Astrocyte of the spinal cord (primary cell): ENCODE results near the gene PRSS21.

Experiments
- DNase-seq: peaks from one replicate; pipeline ENCODE4 v3.0.0; 2011; ENCODE audit warnings: low read depth, low spot score
- H3K4me3 ChIP-seq: 2 replicates; pipeline ENCODE4 v1.5.1; 2011; ENCODE audit warnings: low read depth, mild to moderate bottlenecking, low read length, moderate library complexity
- CTCF ChIP-seq: IDR thresholded peaks from 2 replicates; pipeline ENCODE4 v1.5.1; 2012; ENCODE audit warnings: low read depth, mild to moderate bottlenecking, low read length, inconsistent platforms
- in situ Hi-C: cut with HindIII; loops from 2 replicates; pipeline ENCODE4 v1.10.0; 2017; ENCODE audit warnings: low sequenced_read_pairs

PRSS21 gene

GRCh38 chr16:2828876-2829430, 11.9 kb downstream of the PRSS21 start:
- no peak for DNase-seq
- no peak overlapping the region for H3K4me3 ChIP-seq
- in situ Hi-C loops: no loop called here
- TF ChIP-seq CTCF: no peak

- in situ Hi-C loops: no loop called here
- TF ChIP-seq CTCF: no peak
- H3K4me3 ChIP-seq: no peak within 1 kb of the TSS
- no peak for DNase-seq
Measured at GRCh38 chr16:2829501-2830354, 12.7 kb downstream of the PRSS21 start, which contains the start of gene ZG16B. TSS of gene ZG16B (plus strand) at chr16:2830303. CDS start at chr16:2830442, 139 bp downstream.

- no peak for TF ChIP-seq CTCF
- in situ Hi-C loops: no loop called here
- H3K4me3 ChIP-seq: no peak overlapping the region
- no peak for DNase-seq
Measured at GRCh38 chr16:2830355-2830695, 13.3 kb downstream of the PRSS21 start.

GRCh38 chr16:2831203-2831602, 14.2 kb downstream of the PRSS21 start:
- no peak overlapping the region for H3K4me3 ChIP-seq
- in situ Hi-C loops: no loop called here
- TF ChIP-seq CTCF: no peak
- no peak for DNase-seq

DNA sequence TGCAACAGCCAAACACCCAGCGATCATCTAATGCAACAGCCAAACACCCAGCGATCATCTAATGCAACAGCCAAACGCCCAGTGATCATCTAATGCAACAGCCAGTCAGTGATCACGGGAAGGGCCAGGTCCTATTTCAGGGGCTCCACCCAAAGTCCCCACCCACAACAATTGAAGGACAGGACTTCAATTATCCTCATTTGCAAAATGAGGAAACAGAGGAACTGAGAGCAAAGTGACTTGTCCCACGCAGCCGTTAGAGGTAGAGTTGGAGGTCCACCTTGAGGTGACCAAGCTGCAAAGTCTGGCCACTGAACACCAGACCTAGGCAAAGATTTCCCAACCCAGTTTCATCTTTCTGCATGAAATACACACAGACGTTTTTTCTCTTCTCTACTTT, 16.7 kb downstream of the PRSS21 start:
- in situ Hi-C loops: no loop called here
- no peak overlapping the region for H3K4me3 ChIP-seq
- TF ChIP-seq CTCF: no peak
- DNase-seq: no peak

DNA sequence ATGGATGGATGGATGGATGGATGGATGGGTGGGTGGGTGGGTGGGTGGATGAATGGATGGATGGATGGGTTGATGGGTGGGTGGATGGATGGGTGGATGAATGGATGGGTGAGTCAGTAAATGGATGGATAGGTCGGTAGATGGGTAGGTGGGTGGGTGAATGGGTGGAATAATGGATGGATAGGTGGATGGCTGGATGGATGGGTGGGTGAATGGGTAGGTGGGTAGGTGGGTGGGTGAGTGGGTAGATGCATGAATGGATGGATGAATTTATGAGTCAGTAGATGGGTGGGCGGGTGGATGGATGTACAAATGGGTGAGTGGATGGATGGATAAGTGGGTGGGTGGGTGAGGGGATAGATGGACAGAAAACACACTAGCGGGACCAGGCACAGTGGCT, 17.9 kb downstream of the PRSS21 start:
- no peak overlapping the region for H3K4me3 ChIP-seq
- no peak for TF ChIP-seq CTCF
- DNase-seq: no peak
- in situ Hi-C loops: no loop called here
